ES-I3 (cell line): ENCODE results near the gene ASH1L.
A peak's percentile ranks its signal among the peaks of the same experiment; 100 is the strongest.
"Not testable (repeated sequence)": the region's sequence is repeated elsewhere in the genome, so short reads cannot be mapped to it uniquely, and the experiment has no call there.

Source experiments
- H3K36me3 ChIP-seq: 2 replicates; pipeline ENCODE4 v1.6.1; 2013; ENCODE audit warnings: mild to moderate bottlenecking, low read length, control low read depth, moderate library complexity; ENCODE audit not compliant: insufficient read depth
- H3K4me1 ChIP-seq: 2 replicates; pipeline ENCODE4 v1.6.1; 2013; ENCODE audit warnings: mild to moderate bottlenecking, control low read depth, low read length; ENCODE audit not compliant: insufficient read depth
- H3K9ac ChIP-seq: 2 replicates; pipeline ENCODE4 v1.6.1; 2013; ENCODE audit warnings: low read depth, mild to moderate bottlenecking, low read length, moderate library complexity
- H3K9me3 ChIP-seq: 2 replicates; pipeline ENCODE4 v1.6.1; 2013; ENCODE audit warnings: mild to moderate bottlenecking, low read length, moderate library complexity; ENCODE audit not compliant: control insufficient read depth, insufficient read depth

The ASH1L gene, protein sequence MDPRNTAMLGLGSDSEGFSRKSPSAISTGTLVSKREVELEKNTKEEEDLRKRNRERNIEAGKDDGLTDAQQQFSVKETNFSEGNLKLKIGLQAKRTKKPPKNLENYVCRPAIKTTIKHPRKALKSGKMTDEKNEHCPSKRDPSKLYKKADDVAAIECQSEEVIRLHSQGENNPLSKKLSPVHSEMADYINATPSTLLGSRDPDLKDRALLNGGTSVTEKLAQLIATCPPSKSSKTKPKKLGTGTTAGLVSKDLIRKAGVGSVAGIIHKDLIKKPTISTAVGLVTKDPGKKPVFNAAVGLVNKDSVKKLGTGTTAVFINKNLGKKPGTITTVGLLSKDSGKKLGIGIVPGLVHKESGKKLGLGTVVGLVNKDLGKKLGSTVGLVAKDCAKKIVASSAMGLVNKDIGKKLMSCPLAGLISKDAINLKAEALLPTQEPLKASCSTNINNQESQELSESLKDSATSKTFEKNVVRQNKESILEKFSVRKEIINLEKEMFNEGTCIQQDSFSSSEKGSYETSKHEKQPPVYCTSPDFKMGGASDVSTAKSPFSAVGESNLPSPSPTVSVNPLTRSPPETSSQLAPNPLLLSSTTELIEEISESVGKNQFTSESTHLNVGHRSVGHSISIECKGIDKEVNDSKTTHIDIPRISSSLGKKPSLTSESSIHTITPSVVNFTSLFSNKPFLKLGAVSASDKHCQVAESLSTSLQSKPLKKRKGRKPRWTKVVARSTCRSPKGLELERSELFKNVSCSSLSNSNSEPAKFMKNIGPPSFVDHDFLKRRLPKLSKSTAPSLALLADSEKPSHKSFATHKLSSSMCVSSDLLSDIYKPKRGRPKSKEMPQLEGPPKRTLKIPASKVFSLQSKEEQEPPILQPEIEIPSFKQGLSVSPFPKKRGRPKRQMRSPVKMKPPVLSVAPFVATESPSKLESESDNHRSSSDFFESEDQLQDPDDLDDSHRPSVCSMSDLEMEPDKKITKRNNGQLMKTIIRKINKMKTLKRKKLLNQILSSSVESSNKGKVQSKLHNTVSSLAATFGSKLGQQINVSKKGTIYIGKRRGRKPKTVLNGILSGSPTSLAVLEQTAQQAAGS (N-terminal part only)

GRCh38 chr1:155562581-155563376, at the start of gene ASH1L:
Gene ASH1L, minus strand, starts transcription at chr1:155562803. Its CDS starts 41,284 bp downstream, at chr1:155521519.
- no peaks in the 10 kb centered on the region for H3K9me3 ChIP-seq
- H3K36me3 ChIP-seq: no peaks in the 10 kb centered on the region

GRCh38 chr1:155610257-155610647, 47.6 kb upstream of the ASH1L start:
- not testable (repeated sequence) for H3K4me1 ChIP-seq, H3K36me3 ChIP-seq
- peak overlapping the region; percentile 68; the same call in 1 of the 2 replicates for H3K9ac ChIP-seq

More at GRCh38 chr1:155562581-155563376, at the start of gene ASH1L:
- H3K9ac ChIP-seq: peak within 1 kb of the TSS; percentile 99
- H3K4me1 ChIP-seq: 0 out of 2 replicates have a peak, but pooled peaks cover 6% of the 10 kb centered on the region

DNA sequence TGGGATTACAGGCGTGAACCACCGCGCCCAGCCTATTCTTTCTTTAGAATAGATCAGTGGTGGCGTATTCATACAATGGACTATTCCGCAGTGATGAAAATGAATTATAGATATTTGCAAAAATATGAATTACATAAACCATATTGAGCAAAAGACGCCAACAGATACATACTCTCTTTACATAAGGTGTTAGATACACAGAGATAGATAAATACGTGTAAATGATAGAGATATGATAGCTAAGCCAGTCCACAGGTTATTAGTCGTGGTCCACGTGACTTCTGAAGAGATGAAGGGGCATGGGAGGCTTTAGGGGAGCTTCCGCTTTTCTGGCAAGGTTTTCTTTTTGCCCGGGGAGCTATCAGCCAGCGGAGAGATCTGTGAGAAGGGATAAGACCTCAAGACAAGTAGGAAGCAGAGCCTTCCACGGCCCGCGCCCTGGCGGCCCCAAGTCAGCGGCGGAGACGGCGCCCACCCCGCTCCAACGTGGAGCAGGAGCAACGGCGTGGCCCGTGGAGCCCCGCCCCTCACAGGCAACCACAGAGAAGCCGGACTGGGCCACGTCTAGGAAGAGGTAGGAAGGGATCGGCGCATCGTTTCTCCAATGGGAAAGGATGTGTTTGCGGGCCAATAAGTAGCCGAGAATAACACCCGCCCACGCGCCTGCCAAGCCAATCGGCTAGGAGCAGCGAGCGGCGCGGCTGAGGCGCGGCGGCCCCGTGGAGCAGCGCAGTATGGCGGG, 47.1 kb upstream of the ASH1L start, which contains the start of gene MSTO1:
MSTO1 (plus strand) TSS at position 704 of the 742 bp plus-strand sequence; CDS start at position 735, 31 bp downstream.
- Histone ChIP-seq H3K4me1 (no peaks in the 10 kb centered on the region), H3K9ac (peak within 1 kb of the TSS; percentile 68), H3K36me3 (peaks cover 5% of the 10 kb centered on the region; the same call in 1 of the 2 replicates), H3K9me3 (no peaks in the 10 kb centered on the region)

More at GRCh38 chr1:155610257-155610647, 47.6 kb upstream of the ASH1L start:
- H3K9me3 ChIP-seq: not testable (repeated sequence)

DNA sequence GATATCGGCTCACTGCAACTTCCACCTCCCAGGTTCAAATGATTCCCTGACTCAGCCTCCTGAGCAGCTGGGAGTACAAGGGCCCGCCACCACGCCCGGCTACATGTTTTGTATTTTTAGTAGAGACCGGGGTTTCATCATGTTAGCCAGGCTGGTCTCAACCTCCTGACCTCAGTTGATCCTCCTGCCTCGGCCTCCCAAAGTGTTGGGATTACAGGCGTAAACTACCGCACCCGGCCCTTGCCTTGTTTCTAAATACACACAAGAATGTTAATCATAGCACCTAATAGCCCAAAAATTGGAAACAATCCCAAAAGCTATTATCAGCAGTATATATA, 46.3 kb upstream of the ASH1L start:
- Histone ChIP-seq H3K9ac (no peak overlapping the region), H3K4me1 (no peaks in the 10 kb centered on the region), H3K36me3 (peaks cover 5% of the 10 kb centered on the region; the same call in 1 of the 2 replicates), H3K9me3 (no peaks in the 10 kb centered on the region)

- Histone ChIP-seq H3K9me3 (no peaks in the 10 kb centered on the region), H3K4me1 (no peaks in the 10 kb centered on the region), H3K36me3 (peaks cover 5% of the 10 kb centered on the region; the same call in 1 of the 2 replicates), H3K9ac (no peak overlapping the region)
Measured at GRCh38 chr1:155607708-155608107, 45.1 kb upstream of the ASH1L start.

GRCh38 chr1:155599828-155600572, 37.4 kb upstream of the ASH1L start:
- not testable (repeated sequence) for H3K9me3 ChIP-seq, H3K36me3 ChIP-seq
- peak overlapping the region; percentile 8; the same call in 1 of the 2 replicates for H3K9ac ChIP-seq
- H3K4me1 ChIP-seq: peaks cover 14% of the 10 kb centered on the region

DNA sequence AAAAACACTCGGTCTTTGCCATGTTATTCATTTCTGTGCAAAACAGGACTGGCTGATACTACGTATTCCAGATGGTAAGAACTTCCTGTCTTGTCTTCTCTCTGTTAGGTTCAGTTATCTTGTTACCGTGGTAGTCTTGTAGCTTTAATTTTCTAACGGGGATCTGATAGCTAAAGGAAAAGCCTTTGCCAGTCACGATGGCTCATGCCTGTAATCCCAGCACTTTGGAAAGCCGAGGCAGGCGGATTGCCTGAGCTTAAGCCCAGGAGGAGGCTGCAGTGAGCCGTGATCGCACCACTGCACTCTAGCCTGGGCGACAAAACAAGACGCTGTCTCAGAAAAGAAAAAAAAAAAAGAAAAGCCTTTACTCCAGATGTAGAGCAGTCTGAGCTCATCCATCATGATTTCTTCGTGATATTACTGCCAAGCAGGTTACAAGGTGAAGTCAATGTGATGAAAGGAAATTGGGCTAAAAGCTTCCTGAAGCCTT, 36.3 kb upstream of the ASH1L start:
- Histone ChIP-seq H3K9ac (peak overlapping the region; percentile 37; the same call in 1 of the 2 replicates), H3K4me1 (peaks cover 14% of the 10 kb centered on the region), H3K9me3 (no peaks in the 10 kb centered on the region), H3K36me3 (no peaks in the 10 kb centered on the region)

DNA sequence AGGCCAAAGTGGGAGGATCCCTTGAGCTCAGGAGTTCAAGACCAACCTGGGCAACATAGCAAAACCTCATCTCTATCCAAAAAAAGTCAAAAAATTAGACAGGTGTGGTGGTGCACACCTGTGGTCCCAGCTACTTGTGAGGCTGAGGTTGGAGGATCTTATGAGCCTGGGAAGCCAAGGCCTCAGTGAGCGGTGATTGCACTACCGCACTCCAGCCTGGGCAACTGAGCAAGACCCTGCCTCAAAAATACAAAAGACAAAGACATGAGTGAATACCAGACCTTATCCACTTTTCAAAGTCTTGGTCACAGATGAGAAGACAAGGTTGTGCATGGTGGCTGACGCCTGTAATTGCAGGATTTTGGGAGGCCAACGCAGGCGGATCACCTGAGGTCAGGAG, 34.3 kb upstream of the ASH1L start:
- peaks cover 11% of the 10 kb centered on the region for H3K4me1 ChIP-seq
- H3K36me3 ChIP-seq: no peaks in the 10 kb centered on the region
- no peak overlapping the region for H3K9ac ChIP-seq
- no peaks in the 10 kb centered on the region for H3K9me3 ChIP-seq

DNA sequence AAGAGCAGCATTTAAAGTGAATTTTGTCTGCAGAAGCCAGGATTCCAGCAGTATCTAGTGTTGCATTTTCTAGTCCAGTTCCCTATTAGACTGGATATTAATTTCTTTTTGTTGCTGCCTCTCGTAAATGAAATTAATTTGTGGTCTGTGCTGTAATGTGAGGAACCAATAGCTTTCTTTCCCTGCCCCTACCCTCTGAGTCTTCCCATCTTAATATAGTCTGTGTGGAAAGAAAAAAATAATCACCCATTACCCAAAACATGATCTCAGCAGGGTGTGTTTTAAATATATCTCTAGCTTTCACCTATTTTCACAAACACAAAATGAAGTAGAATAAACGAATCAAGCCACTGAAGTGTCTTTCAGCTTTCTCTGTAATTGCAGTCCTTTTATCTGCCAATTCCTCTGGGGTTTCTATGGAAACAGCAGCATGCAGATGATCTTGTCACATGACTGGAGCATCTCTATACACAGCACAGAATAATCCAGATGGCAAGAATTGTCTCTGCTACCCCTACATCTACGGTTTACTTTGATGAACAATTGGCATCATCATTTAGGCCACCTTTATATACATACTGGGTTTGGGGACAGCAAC, 33.4 kb upstream of the ASH1L start:
- H3K9me3 ChIP-seq, H3K9ac ChIP-seq, H3K36me3 ChIP-seq: not testable (repeated sequence)
- H3K4me1 ChIP-seq: peaks cover 11% of the 10 kb centered on the region

DNA sequence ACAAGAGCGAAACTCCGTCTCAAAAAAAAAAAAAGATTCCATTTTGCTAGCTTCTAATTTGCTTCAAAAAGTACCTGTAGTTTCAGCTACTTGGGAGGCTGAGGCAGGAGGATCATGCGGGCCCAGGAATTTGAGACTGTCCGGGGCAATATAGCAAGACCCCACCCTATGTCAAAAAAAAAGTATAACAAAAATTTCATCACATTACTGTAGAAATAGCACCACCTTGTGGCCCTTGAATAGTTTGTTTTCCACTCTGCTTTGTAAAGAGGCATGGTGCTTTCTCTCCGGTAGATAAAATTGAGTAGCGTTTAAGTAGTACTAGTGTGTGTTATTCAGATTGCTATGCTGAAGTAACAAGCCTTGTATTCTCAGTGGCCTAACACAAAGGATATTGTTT, 29.2 kb upstream of the ASH1L start:
- Histone ChIP-seq H3K9ac (no peak overlapping the region), H3K9me3 (no peaks in the 10 kb centered on the region), H3K4me1 (no peaks in the 10 kb centered on the region), H3K36me3 (no peaks in the 10 kb centered on the region)

DNA sequence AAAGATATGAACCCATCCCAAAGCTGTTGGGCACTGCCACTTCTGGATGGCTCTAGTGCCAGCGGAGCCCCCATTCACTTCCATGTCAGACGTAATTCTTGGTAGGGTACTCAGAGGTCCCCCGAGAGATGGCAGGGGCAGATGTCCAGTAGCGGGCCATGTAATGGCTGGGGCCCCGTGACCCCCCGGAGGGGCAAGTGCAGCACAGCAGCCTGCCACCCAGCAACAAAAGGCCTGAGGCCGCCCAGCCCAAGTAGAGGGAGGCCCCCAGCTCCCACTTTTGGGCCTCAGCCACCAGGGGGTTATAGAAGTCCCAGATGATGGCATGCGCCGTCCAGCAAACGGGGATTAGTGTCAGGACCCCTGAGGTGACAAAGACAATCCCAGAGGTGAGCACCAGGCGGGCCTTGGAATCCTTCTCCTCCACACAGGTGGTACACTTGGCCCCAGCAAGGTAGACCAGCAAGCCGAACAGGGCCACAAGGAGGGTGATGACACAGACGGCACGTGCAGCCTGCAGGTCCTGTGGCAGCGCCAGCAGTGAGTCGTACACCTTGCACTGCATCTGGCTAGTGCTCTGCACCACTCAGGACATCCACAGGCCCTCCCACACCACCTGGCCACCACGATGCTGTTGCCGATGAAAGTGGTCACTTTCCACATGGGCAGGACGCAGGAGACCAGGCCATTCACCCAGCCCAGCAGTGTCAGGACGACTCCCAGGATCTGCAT, 28.1 kb upstream of the ASH1L start:
- not testable (repeated sequence) for H3K4me1 ChIP-seq, H3K9me3 ChIP-seq, H3K9ac ChIP-seq, H3K36me3 ChIP-seq

GRCh38 chr1:155589282-155589681, 26.7 kb upstream of the ASH1L start:
- not testable (repeated sequence) for H3K9me3 ChIP-seq, H3K36me3 ChIP-seq, H3K4me1 ChIP-seq, H3K9ac ChIP-seq
